SU-DHL-6 (cell line): Measurements from ENCODE around the gene PXYLP1.

ENCODE experiments used
- H2AFZ ChIP-seq: fragments of 200-600 bp; sonication (generic); 2 replicates; pipeline ENCODE4 v1.6.1; 2014; ENCODE audit warnings: low read depth, mild to moderate bottlenecking, moderate library complexity, mixed read lengths, antibody characterized with exemption, low read length; ENCODE audit not compliant: severe bottlenecking
- H3F3A ChIP-seq: fragments of 200-600 bp; shearing (Covaris generic); 2 replicates; pipeline ENCODE4 v1.6.0; 2016; ENCODE audit warnings: antibody characterized with exemption, mild to moderate bottlenecking; ENCODE audit not compliant: insufficient read depth
- H3K27ac ChIP-seq: fragments of 200-600 bp; sonication (generic); 2 replicates; pipeline ENCODE4 v1.5.1; 2016; ENCODE audit warnings: low read depth, mild to moderate bottlenecking, low read length, moderate library complexity, mixed read lengths
- H3K27me3 ChIP-seq: fragments of 200-600 bp; sonication (generic), shearing (Covaris generic); 2 replicates; pipeline ENCODE4 v1.6.0; 2014; ENCODE audit warnings: mild to moderate bottlenecking, low read length
- H3K36me3 ChIP-seq: fragments of 200-600 bp; sonication (generic); 2 replicates; pipeline ENCODE4 v1.6.1; 2014; ENCODE audit warnings: mild to moderate bottlenecking, low read length, mixed read lengths
- H3K4me2 ChIP-seq: fragments of 300-600, 200-600 bp; shearing (Covaris generic), sonication (generic); 2 replicates; pipeline ENCODE4 v1.6.0; 2014; ENCODE audit warnings: low read length, low read depth, mild to moderate bottlenecking; ENCODE audit not compliant: poor library complexity, severe bottlenecking
- H3K4me3 ChIP-seq: fragments of 200-600 bp; sonication (generic); 2 replicates; pipeline ENCODE4 v1.5.1; 2014; ENCODE audit warnings: antibody characterized with exemption, low read length, mild to moderate bottlenecking, mixed read lengths; ENCODE audit not compliant: insufficient read depth, poor library complexity, severe bottlenecking
- H3K79me2 ChIP-seq: fragments of 200-600 bp; sonication (generic); 2 replicates; pipeline ENCODE4 v1.6.1; 2014; ENCODE audit warnings: mild to moderate bottlenecking, low read length, moderate library complexity; ENCODE audit not compliant: insufficient read depth
- H3K9ac ChIP-seq: fragments of 200-600 bp; sonication (generic); 2 replicates; pipeline ENCODE4 v1.7.0; 2014; ENCODE audit warnings: mild to moderate bottlenecking, low read length
- H3K9me2 ChIP-seq: fragments of 200-600 bp; sonication (generic); replicated peaks from 2 replicates; pipeline ENCODE4 v1.6.1; 2014; ENCODE audit warnings: low read length; ENCODE audit not compliant: insufficient read depth
- H3K9me3 ChIP-seq: fragments of 200-600 bp; sonication (generic); 2 replicates; pipeline ENCODE4 v1.6.1; 2014; ENCODE audit warnings: low read length, mixed read lengths; ENCODE audit not compliant: insufficient read depth
- H4K20me1 ChIP-seq: fragments of 200-600 bp; sonication (generic); 2 replicates; pipeline ENCODE4 v1.6.1; 2014; ENCODE audit warnings: low read depth, mild to moderate bottlenecking, antibody characterized with exemption, low read length, moderate library complexity, mixed read lengths
- CTCF ChIP-seq: fragments of 200-600 bp; sonication (generic); IDR thresholded peaks from one replicate; pipeline ENCODE4 v1.5.1; 2017; ENCODE audit warnings: antibody characterized with exemption, mild to moderate bottlenecking, low read length, moderate library complexity; ENCODE audit not compliant: insufficient read depth, poor library complexity, severe bottlenecking
- EZH2phosphoT487 ChIP-seq: fragments of 200-600 bp; sonication (generic), shearing (Covaris generic); conservative IDR thresholded peaks from 2 replicates; pipeline ENCODE4 v1.6.1; 2018; ENCODE audit warnings: mild to moderate bottlenecking, antibody characterized with exemption, low read length, moderate library complexity, mixed read lengths

Gene PXYLP1

GRCh38 chr3:141268306-141268705, 36.7 kb downstream of the PXYLP1 start:
- Histone ChIP-seq H3K4me3 (no peak overlapping the region), H3K27ac (no peak overlapping the region), H3K9ac (no peak overlapping the region), H2AFZ (no peak overlapping the region), H3K4me2 (no peak overlapping the region), H3K9me3 (no peaks in the 10 kb centered on the region), H3K9me2 (no peaks in the 10 kb centered on the region), H4K20me1 (no peaks in the 10 kb centered on the region), H3K27me3 (no peaks in the 10 kb centered on the region), H3K79me2 (no peaks in the 10 kb centered on the region), H3F3A (no peaks in the 10 kb centered on the region), H3K36me3 (no peaks in the 10 kb centered on the region)
- TF ChIP-seq EZH2phosphoT487 (no peak), CTCF (no peak)

- Histone ChIP-seq H3K79me2 (no peaks in the 10 kb centered on the region), H3K36me3 (no peaks in the 10 kb centered on the region), H3F3A (no peaks in the 10 kb centered on the region), H3K9ac (no peak overlapping the region), H3K4me2 (no peak overlapping the region), H3K27me3 (no peaks in the 10 kb centered on the region), H3K4me3 (no peak overlapping the region), H2AFZ (no peak overlapping the region), H3K9me2 (no peaks in the 10 kb centered on the region), H3K9me3 (no peaks in the 10 kb centered on the region), H3K27ac (no peak overlapping the region), H4K20me1 (no peaks in the 10 kb centered on the region)
- TF ChIP-seq CTCF (no peak), EZH2phosphoT487 (no peak)
These were observed 37.2 kb downstream of the PXYLP1 start for GRCh38 chr3:141268791-141269190.

GRCh38 chr3:141269961-141270360, 38.3 kb downstream of the PXYLP1 start:
- H3K27ac ChIP-seq, result no peak overlapping the region
- H3K9ac ChIP-seq, result no peak overlapping the region
- no peak overlapping the region for H3K4me2 ChIP-seq
- no peak overlapping the region for H3K4me3 ChIP-seq
- H2AFZ ChIP-seq, result no peak overlapping the region
- H4K20me1 ChIP-seq, result no peaks in the 10 kb centered on the region
- no peaks in the 10 kb centered on the region for H3K79me2 ChIP-seq
- no peaks in the 10 kb centered on the region for H3K9me2 ChIP-seq
- TF ChIP-seq CTCF, result no peak
- TF ChIP-seq EZH2phosphoT487, result no peak
- H3K27me3 ChIP-seq, result no peaks in the 10 kb centered on the region
- no peaks in the 10 kb centered on the region for H3K9me3 ChIP-seq
- H3K36me3 ChIP-seq, result no peaks in the 10 kb centered on the region
- no peaks in the 10 kb centered on the region for H3F3A ChIP-seq
